ENCODE data around the gene SFTA2. TPM values are rescaled to one million over a fixed set of nuclear protein-coding genes. Genes with fewer than 3 reads are reported as not detected.
"Not testable (repeated sequence)": the region's sequence is repeated elsewhere in the genome, so short reads cannot be mapped to it uniquely, and the experiment has no call there.

The SFTA2 gene
- total and polyA plus RNA-seq, 10 of the 15 experiments (the other 5 are each of a cell fraction or from before 2014, with no cell fraction given): 0.15 to 0.92 (median 0.33) TPM; not detected in 4

DNA sequence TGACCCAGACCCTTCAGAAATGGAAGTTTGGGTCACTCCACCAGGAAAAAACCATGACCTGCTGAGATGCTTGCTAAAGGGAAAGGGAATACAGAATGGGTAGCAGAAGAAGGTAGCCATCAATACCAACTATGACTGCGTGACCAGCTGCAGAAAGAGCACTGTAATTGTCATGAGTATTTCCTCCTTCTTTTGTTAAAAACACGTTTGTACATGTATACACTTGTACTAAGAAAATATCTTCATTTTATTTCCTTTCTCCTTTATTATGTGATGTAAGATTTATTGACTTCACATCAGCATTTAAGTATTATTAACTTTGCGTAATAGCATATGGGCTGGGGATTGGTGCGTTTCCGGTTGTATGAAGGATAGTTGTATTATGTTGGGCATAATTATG is 39.0 kb upstream of the SFTA2 start:
- DNase-seq (ENCODE audit: low read depth, low spot score) (no peak), ATAC-seq (no peak), FAIRE-seq (no peak)
- POLR2A ChIA-PET: no interaction called here
- H3K4me3 ChIP-seq: no peak overlapping the region
- H3K27ac ChIP-seq (ENCODE audit: control insufficient read depth, insufficient read depth): no peak overlapping the region
- WGBS (ENCODE audit: insufficient coverage, insufficient replicate concordance, low lambda C conversion rate, missing lambda C conversion rate): 67% methylated on average over 5 of the region's 5 CpGs
- H3K9me3 ChIP-seq (replicated peaks; ENCODE audit: control insufficient read depth, insufficient read depth, low read length): no peaks in the 10 kb centered on the region
- H3K9ac ChIP-seq (ENCODE audit: control insufficient read depth, insufficient read depth, low read length): no peak overlapping the region
- CTCF ChIA-PET: no interaction called here
- RAD21 ChIA-PET (ENCODE audit: unreplicated experiment): no interaction called here
- BruUV-seq (replicated peaks): no TSS peak
- H2AFZ ChIP-seq (ENCODE audit: control insufficient read depth, low read depth, low read length): no peak overlapping the region
- in situ Hi-C loops (cut with MboI): no loop called here
- TF ChIP-seq CBFB (IDR thresholded peaks at IDR 0.05; ENCODE audit: low read depth) (no peak), BRCA1 (IDR thresholded peaks at IDR 0.05; ENCODE audit: low read depth, low read length) (no peak), RAD51 (IDR thresholded peaks at IDR 0.05) (no peak), POLR2AphosphoS5 (IDR thresholded peaks at IDR 0.05; ENCODE audit: low read length) (no peak)
- TF ChIP-seq, protein P1, sequence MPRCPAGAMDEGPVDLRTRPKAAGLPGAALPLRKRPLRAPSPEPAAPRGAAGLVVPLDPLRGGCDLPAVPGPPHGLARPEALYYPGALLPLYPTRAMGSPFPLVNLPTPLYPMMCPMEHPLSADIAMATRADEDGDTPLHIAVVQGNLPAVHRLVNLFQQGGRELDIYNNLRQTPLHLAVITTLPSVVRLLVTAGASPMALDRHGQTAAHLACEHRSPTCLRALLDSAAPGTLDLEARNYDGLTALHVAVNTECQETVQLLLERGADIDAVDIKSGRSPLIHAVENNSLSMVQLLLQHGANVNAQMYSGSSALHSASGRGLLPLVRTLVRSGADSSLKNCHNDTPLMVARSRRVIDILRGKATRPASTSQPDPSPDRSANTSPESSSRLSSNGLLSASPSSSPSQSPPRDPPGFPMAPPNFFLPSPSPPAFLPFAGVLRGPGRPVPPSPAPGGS (IDR thresholded peaks at IDR 0.05; ENCODE audit: borderline replicate concordance, insufficient read depth, low read depth, low read length, poor library complexity, severe bottlenecking): no peak
- H3K4me1 ChIP-seq (ENCODE audit: control insufficient read depth, insufficient read depth, low read length): no peaks in the 10 kb centered on the region
- H3K79me2 ChIP-seq (ENCODE audit: control insufficient read depth, insufficient read depth, low read length): no peaks in the 10 kb centered on the region
- SMC1A ChIA-PET (ENCODE audit: uncharacterized antibody, unreplicated experiment): no interaction called here
- H3K27me3 ChIP-seq (replicated peaks in 1 of 2; ENCODE audit: control insufficient read depth in 2 of 2, insufficient read depth in 2 of 2, low read length in 1 of 2): no peaks in the 10 kb centered on the region; a peak in 1 of 4 replicates
- H3K4me2 ChIP-seq (ENCODE audit: control insufficient read depth, insufficient read depth): no peak overlapping the region
- H3K36me3 ChIP-seq (ENCODE audit: control insufficient read depth in 2 of 2, insufficient read depth in 2 of 2, low read length in 1 of 2): no peaks in the 10 kb centered on the region
- intact Hi-C loops (cut with micrococcal nuclease; ENCODE audit: unreplicated experiment): no loop called here
- no peaks in the 10 kb centered on the region for H4K20me1 ChIP-seq (ENCODE audit: control insufficient read depth, insufficient read depth)

DNA sequence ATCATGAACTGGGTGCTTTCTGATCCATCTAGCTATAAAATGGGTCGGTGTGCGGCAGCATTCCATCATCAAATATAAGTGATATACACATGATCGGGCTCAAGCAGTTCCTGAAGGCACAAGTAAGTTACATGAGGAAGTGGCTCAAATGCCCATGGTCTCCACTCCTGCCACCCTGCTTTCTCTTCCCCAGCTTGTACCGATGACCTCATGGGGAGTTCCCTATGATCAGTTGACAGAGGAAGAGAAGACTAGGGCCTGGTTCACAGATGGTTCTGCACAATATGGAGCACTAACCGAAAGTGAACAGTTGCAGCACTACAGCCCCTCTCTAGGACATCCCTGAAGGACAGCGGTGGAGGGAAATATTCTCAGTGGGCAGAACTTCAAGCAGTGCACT is 37.2 kb upstream of the SFTA2 start:
- H3K4me3 ChIP-seq; H2AFZ ChIP-seq (ENCODE audit: control insufficient read depth, low read depth, low read length); H3K4me1 ChIP-seq (ENCODE audit: control insufficient read depth, insufficient read depth, low read length); ATAC-seq; H3K4me2 ChIP-seq (ENCODE audit: control insufficient read depth, insufficient read depth); BruUV-seq (replicated peaks); H3K36me3 ChIP-seq (ENCODE audit: control insufficient read depth in 2 of 2, insufficient read depth in 2 of 2, low read length in 1 of 2); H3K9ac ChIP-seq (ENCODE audit: control insufficient read depth, insufficient read depth, low read length); intact Hi-C loops (cut with micrococcal nuclease; ENCODE audit: unreplicated experiment); in situ Hi-C loops (cut with MboI); RAD21 ChIA-PET (ENCODE audit: unreplicated experiment); H3K79me2 ChIP-seq (ENCODE audit: control insufficient read depth, insufficient read depth, low read length); DNase-seq (ENCODE audit: low read depth, low spot score); FAIRE-seq; POLR2A ChIA-PET; H3K9me3 ChIP-seq (replicated peaks; ENCODE audit: control insufficient read depth, insufficient read depth, low read length); H3K27ac ChIP-seq (ENCODE audit: control insufficient read depth, insufficient read depth); H4K20me1 ChIP-seq (ENCODE audit: control insufficient read depth, insufficient read depth); H3K27me3 ChIP-seq (replicated peaks in 1 of 2; ENCODE audit: control insufficient read depth in 2 of 2, insufficient read depth in 2 of 2, low read length in 1 of 2): not testable (repeated sequence)
- CTCF ChIA-PET: interaction anchor here (1.2 kb wide), 1 partner anchor 118 kb away, joined by 3 read pairs; no protein-coding TSS in a partner anchor
- TF ChIP-seq JUNB (IDR thresholded peaks at IDR 0.05) (peak; percentile 55), ATF7 (IDR thresholded peaks at IDR 0.05; ENCODE audit: low read depth) (peak; percentile 94), SPI1 (IDR thresholded peaks at IDR 0.05; ENCODE audit: borderline replicate concordance, insufficient read depth, low read depth, low read length) (peak; percentile 47; the same call in 1 of the 2 replicates)
- TF ChIP-seq, protein P2, sequence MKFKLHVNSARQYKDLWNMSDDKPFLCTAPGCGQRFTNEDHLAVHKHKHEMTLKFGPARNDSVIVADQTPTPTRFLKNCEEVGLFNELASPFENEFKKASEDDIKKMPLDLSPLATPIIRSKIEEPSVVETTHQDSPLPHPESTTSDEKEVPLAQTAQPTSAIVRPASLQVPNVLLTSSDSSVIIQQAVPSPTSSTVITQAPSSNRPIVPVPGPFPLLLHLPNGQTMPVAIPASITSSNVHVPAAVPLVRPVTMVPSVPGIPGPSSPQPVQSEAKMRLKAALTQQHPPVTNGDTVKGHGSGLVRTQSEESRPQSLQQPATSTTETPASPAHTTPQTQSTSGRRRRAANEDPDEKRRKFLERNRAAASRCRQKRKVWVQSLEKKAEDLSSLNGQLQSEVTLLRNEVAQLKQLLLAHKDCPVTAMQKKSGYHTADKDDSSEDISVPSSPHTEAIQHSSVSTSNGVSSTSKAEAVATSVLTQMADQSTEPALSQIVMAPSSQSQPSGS (IDR thresholded peaks at IDR 0.05; ENCODE audit: low read length): peak; percentile 54
- WGBS (ENCODE audit: insufficient coverage, insufficient replicate concordance, low lambda C conversion rate, missing lambda C conversion rate): 38% methylated on average over 6 of the region's 6 CpGs
- SMC1A ChIA-PET (ENCODE audit: uncharacterized antibody, unreplicated experiment): interaction anchor here (0.8 to 1.6 kb wide), 4 partner anchors 10 to 428 kb away, joined by 3 read pairs; no protein-coding TSS in a partner anchor
